ENCODE measurements around the gene ARMC2. TPM values are rescaled to one million over a fixed set of nuclear protein-coding genes. Genes with fewer than 3 reads are reported as not detected.

The ARMC2 gene
- total RNA-seq, 2 donors from 2014 or later: 0.66 to 1.6 TPM

- intact Hi-C loops (cut with DNase I): no loop called here
- H3K4me1 ChIP-seq: no peaks in the 10 kb centered on the region
- 92 to 98% methylated on average over 2 of the region's 2 CpGs for WGBS, 2 donors
- H3K9me3 ChIP-seq: no peaks in the 10 kb centered on the region
- H3K4me3 ChIP-seq: no peak overlapping the region
- TF ChIP-seq CTCF (IDR thresholded peaks at IDR 0.05) (no peak), POLR2A (IDR thresholded peaks at IDR 0.05) (no peak)
- H3K36me3 ChIP-seq (replicated peaks in 1 of 2; ENCODE audit: insufficient read depth in 1 of 2, low read depth in 2 of 2): no peaks in the 10 kb centered on the region
- ATAC-seq (no peak), DNase-seq (no peak)
- no peak overlapping the region for H3K27ac ChIP-seq
- no peaks in the 10 kb centered on the region for H3K27me3 ChIP-seq
Measured at GRCh38 chr6:108870357-108870756, 22.1 kb downstream of the ARMC2 start.

DNA sequence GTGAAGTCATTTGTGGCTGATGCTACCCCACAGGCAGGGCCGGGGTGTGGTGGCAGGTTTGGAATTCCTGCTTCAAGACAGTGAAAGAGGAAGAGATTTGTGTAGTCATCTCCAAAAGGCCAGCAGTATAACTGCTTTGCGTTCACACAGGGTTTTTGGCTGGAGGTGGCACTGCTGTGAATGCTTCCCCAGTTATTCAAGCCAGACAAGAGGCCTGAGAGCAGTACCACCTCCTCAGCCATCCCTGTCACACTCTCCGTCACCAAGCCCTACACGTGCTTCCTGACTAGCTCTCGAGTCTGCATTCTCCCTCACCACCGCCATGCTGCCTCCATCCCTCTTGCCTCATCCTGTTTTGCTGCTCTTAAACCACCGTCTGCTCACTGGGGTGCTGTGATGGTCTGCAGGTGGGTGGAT, 23.9 kb downstream of the ARMC2 start:
- DNase-seq (peak in 1 of 4 donors; percentile 19), ATAC-seq (peak; percentile 4)
- intact Hi-C loops (cut with DNase I): no loop called here
- Histone ChIP-seq H3K9me3 (no peaks in the 10 kb centered on the region), H3K4me3 (no peak overlapping the region), H3K4me1 (peaks cover under 1% of the 10 kb centered on the region), H3K27ac (no peak overlapping the region), H3K27me3 (no peaks in the 10 kb centered on the region), H3K36me3 (replicated peaks in 1 of 2; ENCODE audit: insufficient read depth in 1 of 2, low read depth in 2 of 2) (no peaks in the 10 kb centered on the region)
- no peak for TF ChIP-seq POLR2A (IDR thresholded peaks at IDR 0.05)
- TF ChIP-seq CTCF (IDR thresholded peaks at IDR 0.05): no peak
- WGBS, 2 donors: 63 to 79% methylated on average over 7 of the region's 7 CpGs

DNA sequence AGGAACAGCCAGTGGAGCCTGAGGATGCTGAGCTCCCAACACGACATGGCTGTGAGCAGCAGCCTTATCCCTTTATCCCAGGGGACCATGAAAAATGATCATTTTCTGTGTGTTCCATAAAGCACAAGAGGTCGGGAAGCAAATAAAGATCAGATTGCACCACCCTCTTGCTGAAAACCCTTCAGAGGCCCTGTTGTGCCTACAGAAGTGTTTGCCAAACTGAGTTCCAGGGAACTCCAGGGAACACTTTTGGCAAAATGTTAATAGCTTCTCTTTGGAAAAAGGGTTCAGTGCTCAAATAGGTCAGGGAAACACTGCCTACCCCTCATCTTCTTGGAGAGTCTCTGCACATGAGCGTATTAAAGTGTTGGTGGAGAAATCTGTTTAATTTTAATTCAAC, 24.4 kb downstream of the ARMC2 start:
- H3K27ac ChIP-seq: no peak overlapping the region
- H3K27me3 ChIP-seq: no peaks in the 10 kb centered on the region
- DNase-seq (no peak), ATAC-seq (peak; percentile 23)
- no peaks in the 10 kb centered on the region for H3K9me3 ChIP-seq
- intact Hi-C loops (cut with DNase I): no loop called here
- peaks cover 5% of the 10 kb centered on the region for H3K4me1 ChIP-seq
- 68 to 86% methylated on average over 3 of the region's 3 CpGs for WGBS, 2 donors
- no peaks in the 10 kb centered on the region for H3K36me3 ChIP-seq (replicated peaks in 1 of 2; ENCODE audit: insufficient read depth in 1 of 2, low read depth in 2 of 2)
- TF ChIP-seq CTCF (IDR thresholded peaks at IDR 0.05): no peak
- no peak for TF ChIP-seq POLR2A (IDR thresholded peaks at IDR 0.05)
- no peak overlapping the region for H3K4me3 ChIP-seq

GRCh38 chr6:108873251-108873650, 25.0 kb downstream of the ARMC2 start:
- intact Hi-C loops (cut with DNase I): no loop called here
- Histone ChIP-seq H3K4me3 (no peak overlapping the region), H3K9me3 (no peaks in the 10 kb centered on the region), H3K27me3 (no peaks in the 10 kb centered on the region), H3K4me1 (peaks cover 8% of the 10 kb centered on the region), H3K27ac (no peak overlapping the region), H3K36me3 (replicated peaks in 1 of 2; ENCODE audit: insufficient read depth in 1 of 2, low read depth in 2 of 2) (no peaks in the 10 kb centered on the region)
- DNase-seq (no peak), ATAC-seq (no peak)
- WGBS, 2 donors: 87 to 98% methylated on average over 5 to 7 of the region's 7 CpGs
- no peak for TF ChIP-seq POLR2A (IDR thresholded peaks at IDR 0.05)
- no peak for TF ChIP-seq CTCF (IDR thresholded peaks at IDR 0.05)

DNA sequence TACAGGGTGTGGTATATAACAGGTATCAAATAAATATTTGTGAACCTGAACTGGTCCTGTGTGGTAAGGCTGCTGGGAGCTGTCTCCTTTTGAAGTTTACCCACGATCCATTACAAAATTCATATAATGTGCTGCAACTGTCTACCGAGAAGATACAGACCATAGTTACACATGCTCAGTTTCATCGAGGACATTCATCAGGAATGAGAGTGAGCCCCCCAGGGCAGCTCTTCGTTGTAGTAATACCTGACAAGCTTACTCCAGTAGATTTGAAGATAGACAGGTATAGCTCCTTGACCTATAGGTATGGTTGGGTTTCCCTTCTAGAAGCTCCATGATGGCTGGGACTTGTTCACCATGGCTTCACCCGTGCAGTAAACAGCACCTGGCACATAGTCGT, 25.7 kb downstream of the ARMC2 start:
- Histone ChIP-seq H3K4me3 (no peak overlapping the region), H3K4me1 (peaks cover 8% of the 10 kb centered on the region), H3K36me3 (replicated peaks in 1 of 2; ENCODE audit: insufficient read depth in 1 of 2, low read depth in 2 of 2) (no peaks in the 10 kb centered on the region), H3K27ac (no peak overlapping the region), H3K9me3 (no peaks in the 10 kb centered on the region), H3K27me3 (no peaks in the 10 kb centered on the region)
- 80 to 81% methylated on average over 6 of the region's 6 CpGs for WGBS, 2 donors
- TF ChIP-seq CTCF (IDR thresholded peaks at IDR 0.05) (no peak), POLR2A (IDR thresholded peaks at IDR 0.05) (no peak)
- ATAC-seq: no peak
- intact Hi-C loops (cut with DNase I): no loop called here
- DNase-seq: no peak
